Esophagus squamous epithelium (tissue), 5 donors: Measurements from ENCODE around the gene SLC35F4. TPM values are rescaled to one million over a fixed set of nuclear protein-coding genes. Genes with fewer than 3 reads are reported as not detected.

Experiments
- DNase-seq: peaks from one replicate; lab custom pipeline; 2025; lab: John Stamatoyannopoulos, UW
- H3K27ac ChIP-seq, 4 donors: fragments of 200-600 bp; sonication (generic); one replicate each; pipeline ENCODE4 v1.5.1; 2016 to 2019; ENCODE audit warnings: mild to moderate bottlenecking in 1 of 4
- H3K27me3 ChIP-seq, 4 donors: fragments of 200-600 bp; sonication (generic); 1 replicate in 3 of 4; 2 replicates in 1 of 4; pipeline versions ENCODE4 v1.5.1 to v1.6.0; 2017 to 2021; ENCODE audit warnings: antibody characterized with exemption in 1 of 4
- H3K36me3 ChIP-seq, 3 donors: fragments of 200-600 bp; sonication (generic); one replicate each; pipeline ENCODE4 v1.5.1; 2016 to 2019
- H3K4me1 ChIP-seq, 3 donors: fragments of 200-600 bp; sonication (generic); one replicate each; pipeline ENCODE4 v1.5.1; 2017 to 2019
- H3K4me3 ChIP-seq, 4 donors: fragments of 200-600 bp; sonication (generic); 1 replicate in 3 of 4; 2 replicates in 1 of 4; pipeline ENCODE4 v1.5.1; 2016 to 2019; ENCODE audit warnings: mild to moderate bottlenecking in 2 of 4, moderate library complexity in 1 of 4
- H3K9me3 ChIP-seq, 3 donors: fragments of 200-600 bp; sonication (generic); one replicate each; pipeline ENCODE4 v1.5.1; 2016 to 2019
- CTCF ChIP-seq, 6 experiments: fragments of 450-650 bp in 4 of 6; fragments of 200-600 bp in 2 of 6; sonication (generic) in 2 of 6; IDR thresholded peaks; one replicate each; pipeline ENCODE4 v1.5.1; 2016 to 2019; ENCODE audit warnings: antibody characterized with exemption in 6 of 6, mild to moderate bottlenecking in 4 of 6, moderate library complexity in 4 of 6
- POLR2A ChIP-seq, 4 donors: fragments of 450-650 bp; IDR thresholded peaks; one replicate each; pipeline ENCODE4 v1.6.1; 2017; ENCODE audit warnings: antibody characterized with exemption in 4 of 4, mild to moderate bottlenecking in 4 of 4, moderate library complexity in 3 of 4
- whole genome bisulfite sequencing, 2 donors: methylation state at CpG; one replicate each; pipeline ENCODE4 v1.1.5; 2018; 5-methylcytosine and 5-hydroxymethylcytosine counted together
- intact Hi-C: fragments of 100-400 bp; cut with DNase I; formaldehyde crosslinking; loops from one replicate; pipeline ENCODE4 v1.15.0; 2022
- total RNA-seq, 4 donors: library from RNA; depleted of rRNA; stranded (reverse); fragments of >200 nt; gene quantifications; one replicate each; pipeline ENCODE4 v1.1.0, GENCODE V29; 2016
- donor health status: DM: yes; HTN: yes; CAD: no.

SLC35F4 gene
- total RNA-seq, 4 donors from 2014 or later, result not detected

GRCh38 chr14:57751400-57751799 is 114.5 kb downstream of the SLC35F4 start:
- no peaks in the 10 kb centered on the region for H3K4me1 ChIP-seq
- DNase-seq, result no peak
- H3K27ac ChIP-seq, result no peak overlapping the region
- H3K27me3 ChIP-seq, result no peaks in the 10 kb centered on the region
- H3K9me3 ChIP-seq, result no peaks in the 10 kb centered on the region
- 56 to 86% methylated on average over 3 of the region's 3 CpGs for WGBS, 2 donors
- intact Hi-C loops, result no loop called here
- no peak for TF ChIP-seq CTCF (IDR thresholded peaks at IDR 0.05)
- no peaks in the 10 kb centered on the region for H3K36me3 ChIP-seq
- no peak overlapping the region for H3K4me3 ChIP-seq

- no peak for DNase-seq
- H3K4me1 ChIP-seq, result no peaks in the 10 kb centered on the region
- H3K36me3 ChIP-seq, result no peaks in the 10 kb centered on the region
- no peaks in the 10 kb centered on the region for H3K9me3 ChIP-seq
- H3K27ac ChIP-seq, result no peak overlapping the region
- no peak overlapping the region for H3K4me3 ChIP-seq
- WGBS, 2 donors, result 27 to 33% methylated on average over 3 of the region's 3 CpGs
- intact Hi-C loops, result no loop called here
- H3K27me3 ChIP-seq, result no peaks in the 10 kb centered on the region
- TF ChIP-seq POLR2A (IDR thresholded peaks at IDR 0.05) (no peak), CTCF (IDR thresholded peaks at IDR 0.05) (no peak)
These were observed 116.6 kb downstream of the SLC35F4 start for GRCh38 chr14:57749267-57749666.

GRCh38 chr14:57748279-57748678 is 117.6 kb downstream of the SLC35F4 start:
- intact Hi-C loops, result no loop called here
- WGBS, 2 donors, result 86 to 94% methylated on average over 1 of the region's 1 CpG
- DNase-seq, result no peak
- Histone ChIP-seq H3K4me3 (no peak overlapping the region), H3K36me3 (no peaks in the 10 kb centered on the region), H3K27ac (no peak overlapping the region), H3K4me1 (no peaks in the 10 kb centered on the region), H3K9me3 (no peaks in the 10 kb centered on the region), H3K27me3 (no peaks in the 10 kb centered on the region)
- TF ChIP-seq CTCF (IDR thresholded peaks at IDR 0.05) (no peak), POLR2A (IDR thresholded peaks at IDR 0.05) (no peak)

- TF ChIP-seq POLR2A (IDR thresholded peaks at IDR 0.05) (no peak), CTCF (IDR thresholded peaks at IDR 0.05) (no peak)
- intact Hi-C loops, result no loop called here
- Histone ChIP-seq H3K4me3 (no peak overlapping the region), H3K36me3 (no peaks in the 10 kb centered on the region), H3K9me3 (no peaks in the 10 kb centered on the region), H3K27me3 (no peaks in the 10 kb centered on the region), H3K27ac (no peak overlapping the region), H3K4me1 (no peaks in the 10 kb centered on the region)
- 58 to 65% methylated on average over 4 of the region's 4 CpGs for WGBS, 2 donors
- DNase-seq, result no peak
These were observed 118.9 kb downstream of the SLC35F4 start for GRCh38 chr14:57747036-57747435.

GRCh38 chr14:57746563-57746962 is 119.3 kb downstream of the SLC35F4 start:
- H3K4me1 ChIP-seq, result no peaks in the 10 kb centered on the region
- no peaks in the 10 kb centered on the region for H3K36me3 ChIP-seq
- WGBS, 2 donors, result 36 to 44% methylated on average over 1 of the region's 1 CpG
- no peaks in the 10 kb centered on the region for H3K27me3 ChIP-seq
- H3K4me3 ChIP-seq, result no peak overlapping the region
- intact Hi-C loops, result no loop called here
- DNase-seq, result no peak
- H3K9me3 ChIP-seq, result no peaks in the 10 kb centered on the region
- TF ChIP-seq POLR2A (IDR thresholded peaks at IDR 0.05), result no peak
- no peak for TF ChIP-seq CTCF (IDR thresholded peaks at IDR 0.05)
- no peak overlapping the region for H3K27ac ChIP-seq
